GM12878 (cell line): ENCODE results near the gene PLXNA2. TPM values are rescaled to one million over a fixed set of nuclear protein-coding genes. Genes with fewer than 3 reads are reported as not detected.

Experiments
- ATAC-seq: fragments of 200-7000 bp; cut with Tn5 transposase; 3 replicates; pipeline ENCODE4 v1.9.1; 2020; ENCODE audit warnings: mild to moderate bottlenecking, moderate library complexity
- BruUV-seq: library from RNA; stranded (reverse); fragments of 400-500 nt; replicated peaks from 2 replicates; lab custom pipeline; 2021; lab: Mats Ljungman, UMichigan
- CTCF ChIA-PET: fragments of 300-600 bp; sonication (Branson Sonifier 250); formaldehyde crosslinking; extraction: SDS; loops from one replicate; lab custom pipeline; 2021; ENCODE audit warnings: inconsistent platforms; lab: Yijun Ruan, JAX
- POLR2A ChIA-PET: fragments of 350-600 bp; formaldehyde crosslinking; extraction: SDS; loops from one replicate; lab custom pipeline; 2021; ENCODE audit warnings: inconsistent platforms; lab: Charles Lee
- RAD21 ChIA-PET: fragments of 300-600 bp; sonication (Branson Sonifier 250); formaldehyde crosslinking; loops from one replicate; lab custom pipeline; 2023; ENCODE audit warnings: antibody characterized with exemption; ENCODE audit not compliant: unreplicated experiment; lab: Charles Lee
- SMC1A ChIA-PET: fragments of 300-600 bp; sonication (Branson Sonifier 250); formaldehyde crosslinking; loops from one replicate; lab custom pipeline; 2023; ENCODE audit not compliant: unreplicated experiment, uncharacterized antibody; lab: Charles Lee
- DNase-seq: peaks from one replicate; pipeline ENCODE4 v3.0.0-alpha.2; 2011; ENCODE audit warnings: low read depth, low spot score
- FAIRE-seq: peaks from 3 replicates; lab custom pipeline; 2011; peaks lifted over from hg19 to GRCh38; lab: Jason Lieb, UNC
- H2AFZ ChIP-seq: 2 replicates; pipeline ENCODE4 v1.6.0; 2011; ENCODE audit warnings: low read depth, low read length, control low read depth; ENCODE audit not compliant: control insufficient read depth
- H3K27ac ChIP-seq: 2 replicates; pipeline ENCODE4 v1.5.1; 2011; ENCODE audit warnings: control low read depth; ENCODE audit not compliant: control insufficient read depth, insufficient read depth
- H3K27me3 ChIP-seq, 2 experiments: replicated peaks in 1 of 2; 2 replicates each; pipeline versions ENCODE4 v1.6.0 to v1.6.1; 2011; ENCODE audit warnings: low read length in 1 of 2; ENCODE audit not compliant: control insufficient read depth in 2 of 2, insufficient read depth in 2 of 2
- H3K36me3 ChIP-seq, 2 experiments: 2 replicates each; pipeline ENCODE4 v1.5.1; 2011; ENCODE audit warnings: low read length in 1 of 2; ENCODE audit not compliant: control insufficient read depth in 2 of 2, insufficient read depth in 2 of 2
- H3K4me1 ChIP-seq: 2 replicates; pipeline ENCODE4 v1.6.1; 2011; ENCODE audit warnings: mild to moderate bottlenecking, low read length, moderate library complexity, mixed read lengths; ENCODE audit not compliant: control insufficient read depth, insufficient read depth
- H3K4me2 ChIP-seq: 2 replicates; pipeline ENCODE4 v1.6.0; 2011; ENCODE audit warnings: control low read depth; ENCODE audit not compliant: control insufficient read depth, insufficient read depth
- H3K4me3 ChIP-seq: fragments of 200-600 bp; sonication (generic); 2 replicates; pipeline ENCODE4 v1.5.1; 2016
- H3K79me2 ChIP-seq: 2 replicates; pipeline ENCODE4 v1.6.0; 2011; ENCODE audit warnings: low read length; ENCODE audit not compliant: control insufficient read depth, insufficient read depth
- H3K9ac ChIP-seq: 2 replicates; pipeline ENCODE4 v1.8.0; 2011; ENCODE audit warnings: low read length, control low read depth, mixed read lengths; ENCODE audit not compliant: control insufficient read depth, insufficient read depth
- H3K9me3 ChIP-seq: replicated peaks from 3 replicates; pipeline ENCODE4 v1.5.1; 2011; ENCODE audit warnings: mild to moderate bottlenecking, low read length; ENCODE audit not compliant: control insufficient read depth, insufficient read depth
- H4K20me1 ChIP-seq: 2 replicates; pipeline ENCODE4 v1.6.0; 2011; ENCODE audit not compliant: control insufficient read depth, insufficient read depth
- HDGF ChIP-seq: fragments of 450-650 bp; IDR thresholded peaks from 2 replicates; pipeline ENCODE4 v1.6.1; 2016; ENCODE audit warnings: antibody characterized with exemption
- JUND ChIP-seq: IDR thresholded peaks from 2 replicates; pipeline ENCODE4 v1.6.1; 2012; ENCODE audit warnings: low read depth, mild to moderate bottlenecking, low read length, improper control_type of control experiment, moderate library complexity
- NBN ChIP-seq: fragments of 450-650 bp; IDR thresholded peaks from 2 replicates; pipeline ENCODE4 v1.6.1; 2016
- RAD21 ChIP-seq: IDR thresholded peaks from 2 replicates; pipeline ENCODE4 v1.6.1; 2011; ENCODE audit warnings: mild to moderate bottlenecking, low read depth, low read length, moderate library complexity; ENCODE audit not compliant: insufficient read depth
- WGBS: methylation state at CpG from one replicate; pipeline ENCODE4 v1.1.6; 2016; ENCODE audit warnings: low lambda C conversion rate; ENCODE audit not compliant: insufficient replicate concordance, insufficient coverage; ENCODE audit errors: missing lambda C conversion rate; 5-methylcytosine and 5-hydroxymethylcytosine counted together
- in situ Hi-C: fragments of 300-500 bp; cut with MboI; formaldehyde crosslinking; loops from 9 replicates; pipeline ENCODE4 v1.14.3; 2018; ENCODE audit warnings: mixed read lengths
- intact Hi-C: fragments of 100-400 bp; cut with micrococcal nuclease; formaldehyde crosslinking; loops from one replicate; pipeline ENCODE4 v1.14.2; 2022; ENCODE audit not compliant: unreplicated experiment
- polyA plus RNA-seq, 11 experiments: library from polyadenylated mRNA; depleted of rRNA in 4 of 11; unstranded in 6 of 11; stranded (reverse) in 5 of 11; fragments of >200 nt; fragmentation: Nextera tagmentation in 4 of 11; fragmentation: Illumina TruSeq in 1 of 11; extraction: Ambion mirVana in 4 of 11; extraction: Trizol in 1 of 11; gene quantifications; 1 replicate in 1 of 11; 2 replicates in 10 of 11; pipeline versions ENCODE4 v1.2.1 to v1.2.3, GENCODE V29; 2011 to 2016; ENCODE audit warnings: inconsistent platforms in 2 of 11, missing spikeins in 2 of 11, low read depth in 1 of 11
- total RNA-seq, 4 experiments: library from RNA; depleted of rRNA in 3 of 4; stranded (reverse); fragments of >200 nt in 3 of 4; fragmentation: Illumina TruSeq in 1 of 4; extraction: Trizol in 1 of 4; gene quantifications; 2 replicates each; pipeline versions ENCODE4 v1.2.1 to v1.2.3, GENCODE V29; 2013 to 2021
- TF ChIP-seq, protein P1 (sequence below): fragments of 450-650 bp; IDR thresholded peaks from 2 replicates; pipeline ENCODE4 v1.6.1; 2017; ENCODE audit warnings: borderline replicate concordance

The PLXNA2 gene
- total and polyA plus RNA-seq, 10 of the 15 experiments (the other 5 are each of a cell fraction or from before 2014, with no cell fraction given), result under 0.01 to 0.08 (median 0.07) TPM; not detected in 4

DNA sequence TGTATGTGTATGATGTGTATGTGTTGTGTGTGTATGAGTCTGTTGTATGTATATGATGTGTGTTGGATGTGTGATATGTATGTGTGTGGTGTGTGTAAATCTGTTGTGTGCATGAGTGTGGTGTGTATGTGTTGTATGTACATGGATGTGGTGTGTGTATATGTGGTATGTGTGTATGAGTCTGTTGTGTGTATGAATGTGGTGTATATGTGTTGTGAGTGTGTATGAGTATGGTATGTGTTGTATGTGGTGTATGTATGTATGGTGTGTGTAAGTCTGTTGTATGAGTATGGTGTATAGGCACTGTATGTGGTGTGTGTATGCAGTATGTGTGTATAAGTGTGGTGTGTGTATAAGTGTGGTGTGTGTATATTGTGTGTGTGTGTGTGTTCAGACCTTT, 95.0 kb downstream of the PLXNA2 start:
- RAD21 ChIA-PET, result no interaction called here
- FAIRE-seq, result no peak

DNA sequence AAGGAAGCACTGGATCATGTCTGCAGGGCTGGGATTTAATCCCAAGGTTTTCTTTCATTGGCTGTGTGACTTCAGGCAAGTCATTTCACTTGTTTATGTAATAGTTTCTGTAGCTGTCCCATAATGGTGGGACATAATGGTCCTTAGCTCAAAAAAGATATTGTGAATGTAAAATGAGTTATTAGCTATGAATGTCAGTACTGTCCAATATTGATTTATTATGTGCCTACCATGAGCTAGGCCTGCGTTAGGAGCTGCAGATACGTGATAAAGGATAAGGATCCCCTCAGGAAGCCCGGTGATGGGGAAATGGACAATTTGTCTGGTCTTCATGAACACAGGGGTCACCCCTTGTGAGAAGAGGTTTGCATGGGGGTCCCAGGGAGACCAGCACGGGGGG, 95.8 kb downstream of the PLXNA2 start:
- Histone ChIP-seq H2AFZ (no peak overlapping the region), H3K9ac (no peak overlapping the region), H3K27me3 (no peaks in the 10 kb centered on the region; a peak in 2 of 4 replicates), H3K79me2 (no peaks in the 10 kb centered on the region), H3K36me3 (no peaks in the 10 kb centered on the region), H3K27ac (no peak overlapping the region), H3K4me2 (no peak overlapping the region), H3K4me1 (no peaks in the 10 kb centered on the region), H3K9me3 (no peaks in the 10 kb centered on the region), H4K20me1 (no peaks in the 10 kb centered on the region), H3K4me3 (no peak overlapping the region)
- ChIA-PET RAD21 (interaction anchor here (1.9 kb wide), 1 partner anchor 97 kb away, joined by 4 read pairs; no protein-coding TSS in a partner anchor), SMC1A (interaction anchor here (1.1 to 1.2 kb wide), 2 partner anchors 9 to 11 kb away, joined by 3 read pairs; no protein-coding TSS in a partner anchor), CTCF (interaction anchor here (0.7 to 3.9 kb wide), 6 partner anchors 13 to 211 kb away, joined by 3 to 20 read pairs (median 4); partner anchors contain the start of gene PLXNA2), POLR2A (no interaction called here)
- in situ Hi-C loops (no loop called here), intact Hi-C loops (no loop called here)
- BruUV-seq, result no TSS peak
- no peak for TF ChIP-seq JUND
- DNase-seq (no peak), ATAC-seq (no peak), FAIRE-seq (no peak)
- WGBS, result 46% methylated on average over 4 of the region's 4 CpGs

More for the DNA sequence above, 95.0 kb downstream of the PLXNA2 start:
- SMC1A ChIA-PET, result interaction anchor here (1.1 kb wide), 1 partner anchor 10 kb away, joined by 3 read pairs; no protein-coding TSS in a partner anchor
- H3K27ac ChIP-seq, result no peak overlapping the region
- TF ChIP-seq NBN, result 0 out of 2 replicates have a peak, but pooled peaks have one; percentile 18
- TF ChIP-seq RAD21, result no peak
- TF ChIP-seq, protein P1, sequence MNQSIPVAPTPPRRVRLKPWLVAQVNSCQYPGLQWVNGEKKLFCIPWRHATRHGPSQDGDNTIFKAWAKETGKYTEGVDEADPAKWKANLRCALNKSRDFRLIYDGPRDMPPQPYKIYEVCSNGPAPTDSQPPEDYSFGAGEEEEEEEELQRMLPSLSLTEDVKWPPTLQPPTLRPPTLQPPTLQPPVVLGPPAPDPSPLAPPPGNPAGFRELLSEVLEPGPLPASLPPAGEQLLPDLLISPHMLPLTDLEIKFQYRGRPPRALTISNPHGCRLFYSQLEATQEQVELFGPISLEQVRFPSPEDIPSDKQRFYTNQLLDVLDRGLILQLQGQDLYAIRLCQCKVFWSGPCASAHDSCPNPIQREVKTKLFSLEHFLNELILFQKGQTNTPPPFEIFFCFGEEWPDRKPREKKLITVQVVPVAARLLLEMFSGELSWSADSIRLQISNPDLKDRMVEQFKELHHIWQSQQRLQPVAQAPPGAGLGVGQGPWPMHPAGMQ, result no peak
- peak; percentile 57; the same call in 1 of the 2 replicates for TF ChIP-seq HDGF
- no peak overlapping the region for H2AFZ ChIP-seq
- intact Hi-C loops, result no loop called here
- no TSS peak for BruUV-seq
- H3K36me3 ChIP-seq, result no peaks in the 10 kb centered on the region
- ATAC-seq, result no peak
- H3K4me3 ChIP-seq, result no peak overlapping the region
- DNase-seq, result no peak
- in situ Hi-C loops, result no loop called here
- no peak overlapping the region for H3K4me2 ChIP-seq
- POLR2A ChIA-PET, result no interaction called here
- H3K79me2 ChIP-seq, result no peaks in the 10 kb centered on the region
- CTCF ChIA-PET, result interaction anchor here (1.4 to 3.9 kb wide), 2 partner anchors 17 to 88 kb away, joined by 3 to 20 read pairs; no protein-coding TSS in a partner anchor
- no peaks in the 10 kb centered on the region for H3K4me1 ChIP-seq
- no peaks in the 10 kb centered on the region for H4K20me1 ChIP-seq
- no peaks in the 10 kb centered on the region for H3K9me3 ChIP-seq
- no peaks in the 10 kb centered on the region; a peak in 2 of 4 replicates for H3K27me3 ChIP-seq
- H3K9ac ChIP-seq, result no peak overlapping the region
